HPDE6-E6E7 (cell line): ENCODE measurements around the gene SLC9A9.

Source experiments
- DNase-seq: peaks from one replicate; pipeline ENCODE4 v3.0.0; 2011; ENCODE audit warnings: missing footprints; ENCODE audit errors: extremely low spot score

Gene SLC9A9

GRCh38 chr3:143843587-143843986 lies 4.7 kb downstream of the SLC9A9 start:
- DNase-seq: no peak

GRCh38 chr3:143840636-143841035 lies 7.6 kb downstream of the SLC9A9 start:
- no peak for DNase-seq

GRCh38 chr3:143839980-143840379 lies 8.3 kb downstream of the SLC9A9 start:
- no peak for DNase-seq

GRCh38 chr3:143837076-143837475 lies 11.2 kb downstream of the SLC9A9 start:
- no peak for DNase-seq

GRCh38 chr3:143835312-143835711 lies 13.0 kb downstream of the SLC9A9 start:
- no peak for DNase-seq

GRCh38 chr3:143832433-143832832 lies 15.8 kb downstream of the SLC9A9 start:
- no peak for DNase-seq

GRCh38 chr3:143831994-143832393 lies 16.3 kb downstream of the SLC9A9 start:
- DNase-seq: no peak

GRCh38 chr3:143831208-143831607 lies 17.1 kb downstream of the SLC9A9 start:
- no peak for DNase-seq

- DNase-seq: no peak
These were observed 17.5 kb downstream of the SLC9A9 start for GRCh38 chr3:143830786-143831185.

GRCh38 chr3:143830063-143830462 lies 18.2 kb downstream of the SLC9A9 start:
- no peak for DNase-seq

- DNase-seq: no peak
These were observed 20.8 kb downstream of the SLC9A9 start for GRCh38 chr3:143827425-143827824.

- no peak for DNase-seq
These were observed 22.0 kb downstream of the SLC9A9 start for GRCh38 chr3:143826296-143826695.

- DNase-seq: no peak
These were observed 22.8 kb downstream of the SLC9A9 start for GRCh38 chr3:143825513-143825912.

GRCh38 chr3:143824735-143825385 lies 23.4 kb downstream of the SLC9A9 start:
- no peak for DNase-seq

- DNase-seq: no peak
These were observed 25.5 kb downstream of the SLC9A9 start for GRCh38 chr3:143822798-143823197.

GRCh38 chr3:143822374-143822773 lies 25.9 kb downstream of the SLC9A9 start:
- no peak for DNase-seq

- no peak for DNase-seq
These were observed 26.4 kb downstream of the SLC9A9 start for GRCh38 chr3:143821862-143822261.

GRCh38 chr3:143820466-143821221 lies 27.6 kb downstream of the SLC9A9 start:
- no peak for DNase-seq

- no peak for DNase-seq
These were observed 28.4 kb downstream of the SLC9A9 start for GRCh38 chr3:143819890-143820289.

GRCh38 chr3:143814443-143814889 lies 33.8 kb downstream of the SLC9A9 start:
- no peak for DNase-seq

- DNase-seq: no peak
These were observed 35.8 kb downstream of the SLC9A9 start for GRCh38 chr3:143812481-143812880.

- no peak for DNase-seq
These were observed 36.7 kb downstream of the SLC9A9 start for GRCh38 chr3:143811602-143812001.

GRCh38 chr3:143810953-143811265 lies 37.4 kb downstream of the SLC9A9 start:
- no peak for DNase-seq
